ENCODE results near the gene OR2A7. TPM values are rescaled to one million over a fixed set of nuclear protein-coding genes. Genes with fewer than 3 reads are reported as not detected.
"Not testable (repeated sequence)": the region's sequence is repeated elsewhere in the genome, so short reads cannot be mapped to it uniquely, and the experiment has no call there.

The OR2A7 gene
- total and polyA plus RNA-seq, 2 experiments from 2014 or later: 0.18 TPM; not detected in 1

DNA sequence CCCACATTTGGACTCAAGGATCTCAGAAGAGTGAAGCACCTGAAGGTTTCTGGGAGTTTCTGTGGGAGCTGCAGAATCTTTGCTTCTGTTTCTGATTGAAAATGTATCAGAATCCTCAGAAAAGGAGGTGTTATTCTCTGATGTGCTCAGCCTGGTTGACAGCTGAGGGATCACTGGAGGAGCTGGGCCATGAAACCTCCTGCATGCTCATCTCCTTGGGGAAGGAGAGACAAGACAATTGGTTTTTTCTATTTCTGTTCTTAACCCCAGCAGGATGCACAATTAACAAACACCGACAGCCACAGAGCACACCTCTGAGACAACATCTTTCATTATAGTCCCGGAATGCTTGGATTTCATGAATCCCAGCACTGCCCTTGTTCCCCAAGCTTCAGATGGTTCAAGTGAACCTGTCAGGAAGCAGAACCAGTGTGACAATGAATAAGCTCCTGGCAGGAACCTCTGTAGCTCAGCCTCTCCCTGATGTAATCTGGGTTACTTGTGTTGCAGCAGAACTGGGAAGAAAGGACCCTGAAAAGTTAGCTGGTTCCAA, 26.0 kb downstream of the OR2A7 start:
- H3K27ac ChIP-seq; H3K4me1 ChIP-seq (ENCODE audit: low read depth); H3K36me3 ChIP-seq; DNase-seq (ENCODE audit: low read depth in 1 of 2, low spot score in 1 of 2); H3K27me3 ChIP-seq; H3K9me3 ChIP-seq (ENCODE audit: low read depth); H3K4me3 ChIP-seq: not testable (repeated sequence)

DNA sequence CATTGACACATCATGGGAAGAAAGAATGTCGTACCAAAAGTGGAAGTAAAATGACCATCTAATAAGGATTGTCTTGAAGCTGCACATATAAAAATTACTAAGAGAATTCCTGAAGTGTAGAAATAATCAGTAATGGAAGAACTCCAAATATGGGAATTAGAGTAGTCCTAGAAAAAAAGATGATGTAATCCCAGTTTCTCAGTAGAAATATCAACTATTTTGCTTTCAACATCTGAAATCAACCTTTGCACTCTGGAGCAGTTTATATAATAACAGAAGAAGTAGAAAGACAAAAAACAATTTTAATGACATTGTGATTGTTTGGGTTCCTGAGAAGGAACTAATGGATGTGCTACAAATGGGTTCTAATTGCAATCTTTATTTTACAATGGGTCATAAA, 31.6 kb downstream of the OR2A7 start:
- not testable (repeated sequence) for H3K27ac ChIP-seq; H3K27me3 ChIP-seq; H3K9me3 ChIP-seq (ENCODE audit: low read depth); H3K4me1 ChIP-seq (ENCODE audit: low read depth); DNase-seq (ENCODE audit: low read depth in 1 of 2, low spot score in 1 of 2); H3K36me3 ChIP-seq; H3K4me3 ChIP-seq

DNA sequence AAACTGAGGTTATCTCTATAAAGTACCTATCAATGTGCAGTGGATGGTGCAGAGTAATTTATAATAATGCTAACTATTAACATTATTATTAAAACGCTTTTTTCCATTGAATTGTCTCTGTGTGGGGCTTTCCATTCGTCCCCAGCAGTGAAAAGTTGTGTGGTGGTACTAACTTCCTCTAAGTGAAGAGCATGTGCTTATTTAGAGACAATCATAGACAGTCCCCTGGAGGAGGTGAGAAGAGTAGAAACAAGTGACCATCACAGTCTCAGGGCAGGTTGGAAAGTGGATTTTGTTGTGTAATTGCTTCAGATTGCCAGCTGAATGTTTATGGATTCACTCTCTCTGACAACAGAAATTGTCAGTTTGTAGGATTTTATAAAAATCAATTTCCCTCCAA, 33.6 kb downstream of the OR2A7 start:
- not testable (repeated sequence) for DNase-seq (ENCODE audit: low read depth in 1 of 2, low spot score in 1 of 2); H3K36me3 ChIP-seq; H3K27me3 ChIP-seq; H3K27ac ChIP-seq; H3K4me1 ChIP-seq (ENCODE audit: low read depth); H3K4me3 ChIP-seq; H3K9me3 ChIP-seq (ENCODE audit: low read depth)

DNA sequence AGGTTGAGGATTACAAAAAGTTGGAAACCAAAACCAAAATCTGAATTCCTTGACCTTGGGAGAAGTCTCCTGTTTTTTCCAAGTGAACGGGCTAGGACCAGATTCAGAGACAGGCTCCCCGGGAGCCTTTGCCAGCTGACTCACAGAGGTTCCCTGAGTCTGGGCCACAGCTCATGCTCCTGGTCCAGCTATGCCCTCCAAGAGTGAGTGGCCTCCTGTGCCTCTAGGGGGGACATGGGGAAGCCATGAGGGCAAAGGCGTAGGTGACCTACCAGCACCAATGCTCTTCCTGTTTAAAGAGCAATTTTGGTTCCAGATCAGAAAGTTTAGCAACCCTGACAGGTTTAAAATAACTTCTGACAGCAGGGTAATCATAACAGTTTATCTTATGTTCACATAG, 35.8 kb downstream of the OR2A7 start:
- not testable (repeated sequence) for H3K36me3 ChIP-seq; H3K4me3 ChIP-seq; H3K9me3 ChIP-seq (ENCODE audit: low read depth); H3K4me1 ChIP-seq (ENCODE audit: low read depth); H3K27me3 ChIP-seq; DNase-seq (ENCODE audit: low read depth in 1 of 2, low spot score in 1 of 2); H3K27ac ChIP-seq

DNA sequence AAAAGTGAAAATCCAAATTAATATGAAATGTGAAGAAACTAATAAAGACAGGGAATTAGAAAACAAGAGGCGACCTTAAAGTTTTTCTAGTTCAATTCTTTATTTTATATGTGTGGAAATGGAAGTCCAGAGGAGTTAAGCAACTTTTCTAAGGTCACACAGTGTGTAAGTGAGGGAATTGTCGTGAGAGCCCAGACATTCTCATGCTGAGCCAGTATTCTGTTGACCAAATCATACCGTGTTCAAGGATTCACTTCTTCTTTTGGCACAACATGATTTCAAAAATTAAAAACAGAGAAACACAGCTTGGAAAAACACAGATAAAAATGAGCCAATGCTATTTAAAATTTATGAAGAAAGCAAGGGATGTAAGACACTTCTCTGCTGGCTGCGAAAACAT, 37.7 kb downstream of the OR2A7 start:
- not testable (repeated sequence) for DNase-seq (ENCODE audit: low read depth in 1 of 2, low spot score in 1 of 2); H3K27ac ChIP-seq; H3K36me3 ChIP-seq; H3K9me3 ChIP-seq (ENCODE audit: low read depth); H3K4me3 ChIP-seq; H3K4me1 ChIP-seq (ENCODE audit: low read depth); H3K27me3 ChIP-seq

DNA sequence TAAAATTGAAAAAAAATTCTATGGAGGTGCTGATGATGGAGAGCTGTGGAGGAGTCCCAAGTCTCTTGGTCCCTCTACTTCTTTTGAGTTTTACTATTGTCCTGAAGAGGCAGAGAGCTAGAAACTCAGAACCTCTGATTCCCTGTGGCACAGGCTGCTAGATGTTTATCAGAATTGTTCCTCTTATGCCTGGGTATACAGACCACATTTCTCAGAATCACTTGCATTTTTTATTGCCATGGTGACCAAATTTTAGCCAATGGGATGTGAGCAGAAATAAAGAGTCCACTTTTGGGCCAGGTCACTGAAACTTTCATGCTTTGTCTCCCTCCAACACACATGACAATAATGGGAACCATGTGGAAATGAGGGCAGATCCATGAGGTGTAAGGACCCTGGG, 40.9 kb downstream of the OR2A7 start:
- H3K4me1 ChIP-seq (ENCODE audit: low read depth); H3K27me3 ChIP-seq; H3K4me3 ChIP-seq; H3K36me3 ChIP-seq; H3K9me3 ChIP-seq (ENCODE audit: low read depth); DNase-seq (ENCODE audit: low read depth in 1 of 2, low spot score in 1 of 2); H3K27ac ChIP-seq: not testable (repeated sequence)

DNA sequence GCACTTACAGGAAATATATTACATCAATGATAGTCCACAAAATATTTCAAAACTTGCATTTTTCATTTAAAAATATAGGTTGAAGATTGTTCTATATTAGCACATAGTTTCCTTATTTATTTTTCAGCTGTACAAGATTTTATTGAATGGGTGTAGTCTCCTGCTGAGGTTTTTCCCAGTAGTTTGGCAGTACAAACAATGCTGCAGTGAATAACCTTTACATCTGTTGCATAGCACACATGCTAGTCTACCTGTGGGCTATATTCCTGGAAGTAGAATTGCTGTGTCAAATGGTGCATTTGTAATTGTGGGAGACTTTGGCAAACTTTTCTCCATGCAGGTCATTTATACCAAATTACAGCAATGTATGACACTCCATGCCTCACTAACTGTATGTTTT, 44.1 kb downstream of the OR2A7 start:
- not testable (repeated sequence) for DNase-seq (ENCODE audit: low read depth in 1 of 2, low spot score in 1 of 2); H3K27ac ChIP-seq

DNA sequence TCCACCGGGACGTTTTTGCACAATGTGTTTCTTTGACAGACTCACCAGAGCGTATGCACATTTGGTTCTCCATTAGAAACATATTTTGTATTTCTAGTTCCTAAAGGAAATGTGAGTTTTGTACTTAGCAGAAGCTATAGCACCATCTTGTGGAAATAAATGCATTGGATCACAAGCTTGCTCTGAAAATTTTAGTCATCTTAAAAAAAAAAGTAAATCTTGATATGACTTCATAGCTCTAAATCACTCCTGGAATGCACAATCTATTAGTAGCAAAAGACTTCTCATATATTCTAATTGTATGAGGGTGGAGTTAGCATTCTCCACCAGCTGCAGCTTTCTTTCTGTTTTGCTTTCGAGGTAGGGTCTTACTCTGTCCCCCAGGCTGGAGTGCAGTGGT, 45.4 kb downstream of the OR2A7 start:
- not testable (repeated sequence) for DNase-seq (ENCODE audit: low read depth in 1 of 2, low spot score in 1 of 2); H3K27ac ChIP-seq; H3K4me3 ChIP-seq; H3K36me3 ChIP-seq; H3K27me3 ChIP-seq; H3K4me1 ChIP-seq (ENCODE audit: low read depth); H3K9me3 ChIP-seq (ENCODE audit: low read depth)

More for the DNA sequence above, 44.1 kb downstream of the OR2A7 start:
- H3K4me3 ChIP-seq; H3K9me3 ChIP-seq (ENCODE audit: low read depth); H3K4me1 ChIP-seq (ENCODE audit: low read depth); H3K27me3 ChIP-seq; H3K36me3 ChIP-seq: not testable (repeated sequence)

DNA sequence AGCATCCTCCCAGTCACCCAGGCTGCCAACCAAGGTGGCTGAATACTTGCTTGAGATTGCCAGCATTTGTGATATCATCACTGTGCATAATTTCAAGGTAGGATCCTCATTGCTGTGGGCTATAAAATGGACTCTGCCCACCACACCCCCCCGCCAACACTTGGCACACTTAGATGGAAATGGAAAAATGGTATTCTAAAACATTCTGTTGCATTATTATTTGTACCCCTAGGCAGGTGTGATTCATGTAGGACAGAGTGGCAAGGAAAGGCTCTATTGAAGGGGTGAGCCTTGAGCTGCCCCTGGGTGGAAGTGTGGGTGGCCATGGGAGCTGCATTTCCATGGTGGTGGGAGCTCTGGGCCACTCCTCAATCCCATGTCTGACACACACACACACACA, 46.0 kb downstream of the OR2A7 start:
- DNase-seq (ENCODE audit: low read depth in 1 of 2, low spot score in 1 of 2); H3K4me1 ChIP-seq (ENCODE audit: low read depth); H3K27ac ChIP-seq; H3K4me3 ChIP-seq; H3K36me3 ChIP-seq; H3K27me3 ChIP-seq; H3K9me3 ChIP-seq (ENCODE audit: low read depth): not testable (repeated sequence)

DNA sequence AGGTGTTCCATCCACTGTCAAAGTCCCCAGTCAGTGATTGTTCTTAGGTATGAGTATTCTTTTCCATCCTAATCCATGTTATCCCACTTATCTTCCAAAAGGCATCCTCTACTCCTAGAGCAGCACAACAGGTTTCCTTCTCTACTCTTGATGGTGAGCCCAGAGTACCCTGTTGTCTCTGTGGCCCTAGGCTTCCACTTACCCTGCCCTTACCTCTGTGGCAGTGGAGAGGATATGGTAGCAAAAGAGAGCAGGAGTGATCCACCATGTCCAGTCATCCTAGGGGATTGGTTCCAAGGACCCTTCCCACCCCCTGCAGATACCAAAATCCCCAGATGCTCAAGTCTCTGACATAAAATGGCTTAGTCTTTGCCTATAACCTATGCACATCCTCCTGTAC, 47.4 kb downstream of the OR2A7 start:
- not testable (repeated sequence) for H3K4me3 ChIP-seq; H3K4me1 ChIP-seq (ENCODE audit: low read depth); H3K36me3 ChIP-seq; H3K9me3 ChIP-seq (ENCODE audit: low read depth); H3K27ac ChIP-seq; H3K27me3 ChIP-seq; DNase-seq (ENCODE audit: low read depth in 1 of 2, low spot score in 1 of 2)

Other genes with a start within 250 kb of the OR2A7 start
- gene OR2A5, start 215.8 kb downstream of the OR2A7 start, total RNA-seq: not detected in 2 replicates
- not detected in 2 replicates for gene OR2A5, start 215.8 kb downstream of the OR2A7 start, polyA plus RNA-seq
- not detected in 2 replicates for gene OR2A25, start 195.0 kb downstream of the OR2A7 start, total RNA-seq
- gene OR2A25, start 195.0 kb downstream of the OR2A7 start, polyA plus RNA-seq: not detected in 2 replicates
- gene OR2A12, start 178.5 kb downstream of the OR2A7 start, total RNA-seq: not detected in 2 replicates
- gene OR2A12, start 178.5 kb downstream of the OR2A7 start, polyA plus RNA-seq: not detected in 2 replicates
- gene OR2A2, start 155.2 kb downstream of the OR2A7 start, total RNA-seq: not detected in 2 replicates
- not detected in 2 replicates for gene OR2A2, start 155.2 kb downstream of the OR2A7 start, polyA plus RNA-seq
- gene OR2A14, start 141.6 kb downstream of the OR2A7 start, total RNA-seq: not detected in 2 replicates
- gene OR2A14, start 141.6 kb downstream of the OR2A7 start, polyA plus RNA-seq: not detected in 2 replicates
- gene CTAGE4, start 81.3 kb downstream of the OR2A7 start, total RNA-seq: not detected in 2 replicates
- 0.21 TPM in 1 of 2 replicates, not detected in the other for gene CTAGE4, start 81.3 kb downstream of the OR2A7 start, polyA plus RNA-seq
- 0.35 and 1.7 TPM in 2 replicates for gene ARHGEF35, start 69.0 kb downstream of the OR2A7 start, total RNA-seq
- gene ARHGEF35, start 69.0 kb downstream of the OR2A7 start, polyA plus RNA-seq: 0.93 and 1.8 TPM in 2 replicates
- gene OR2A42, start 25.2 kb downstream of the OR2A7 start, total RNA-seq: not detected in 2 replicates
- not detected in 2 replicates for gene OR2A42, start 25.2 kb downstream of the OR2A7 start, polyA plus RNA-seq
- not detected in 2 replicates for gene CTAGE8, start 4.5 kb upstream of the OR2A7 start, total RNA-seq
- gene CTAGE8, start 4.5 kb upstream of the OR2A7 start, polyA plus RNA-seq: 0.21 TPM in 1 of 2 replicates, not detected in the other
- gene OR2A1, start 47.6 kb upstream of the OR2A7 start, total RNA-seq: not detected in 2 replicates
- not detected in 2 replicates for gene OR2A1, start 47.6 kb upstream of the OR2A7 start, polyA plus RNA-seq
- 0.95 and 1.3 TPM in 2 replicates for gene ARHGEF5, start 90.6 kb upstream of the OR2A7 start, total RNA-seq
- 1.00 and 1.2 TPM in 2 replicates for gene ARHGEF5, start 90.6 kb upstream of the OR2A7 start, polyA plus RNA-seq
- gene NOBOX, start 138.9 kb upstream of the OR2A7 start, total RNA-seq: not detected in 2 replicates
- not detected in 2 replicates for gene NOBOX, start 138.9 kb upstream of the OR2A7 start, polyA plus RNA-seq